GM23338 (cell line): ENCODE results near the gene SLC25A13. TPM values are rescaled to one million over a fixed set of nuclear protein-coding genes. Genes with fewer than 3 reads are reported as not detected.

ENCODE experiments used
- ATAC-seq: fragments of 200-7000 bp; cut with Tn5 transposase; 3 replicates; pipeline ENCODE4 v1.9.1; 2020
- DNase-seq: peaks from one replicate; pipeline ENCODE4 v3.0.0-alpha.2; 2015; ENCODE audit warnings: low spot score
- H2AFZ ChIP-seq: fragments of 200-600 bp; sonication (generic); 2 replicates; pipeline ENCODE4 v1.8.0; 2016; ENCODE audit warnings: antibody characterized with exemption, mild to moderate bottlenecking, moderate library complexity
- H3F3A ChIP-seq: fragments of 200-600 bp; sonication (generic); replicated peaks from 2 replicates; pipeline ENCODE4 v1.8.0; 2017; ENCODE audit warnings: antibody characterized with exemption, mixed run types, low read depth
- H3K27ac ChIP-seq: fragments of 200-600 bp; sonication (generic); 2 replicates; pipeline ENCODE4 v1.6.1; 2016; ENCODE audit warnings: low read depth
- H3K27me3 ChIP-seq: fragments of 200-600 bp; sonication (generic); 2 replicates; pipeline ENCODE4 v1.8.0; 2016; ENCODE audit warnings: mild to moderate bottlenecking, mixed run types, moderate library complexity; ENCODE audit not compliant: insufficient read depth
- H3K36me3 ChIP-seq: fragments of 200-600 bp; sonication (generic); 2 replicates; pipeline ENCODE4 v1.8.0; 2016; ENCODE audit warnings: mild to moderate bottlenecking; ENCODE audit not compliant: insufficient read depth
- H3K4me1 ChIP-seq: fragments of 200-600 bp; sonication (generic); 2 replicates; pipeline ENCODE4 v1.8.0; 2016; ENCODE audit warnings: mild to moderate bottlenecking, moderate library complexity; ENCODE audit not compliant: insufficient read depth
- H3K4me2 ChIP-seq: fragments of 200-600 bp; sonication (generic); 2 replicates; pipeline ENCODE4 v1.7.1; 2017; ENCODE audit warnings: mixed run types
- H3K4me3 ChIP-seq: fragments of 200-600 bp; sonication (generic); 2 replicates; pipeline ENCODE4 v1.6.1; 2016; ENCODE audit warnings: mixed run types
- H3K79me2 ChIP-seq: fragments of 200-600 bp; sonication (generic); replicated peaks from 2 replicates; pipeline ENCODE4 v1.8.0; 2017; ENCODE audit warnings: mild to moderate bottlenecking; ENCODE audit not compliant: insufficient read depth
- H3K9me2 ChIP-seq: fragments of 200-600 bp; sonication (generic); 2 replicates; pipeline ENCODE4 v1.8.0; 2017; ENCODE audit not compliant: insufficient read depth
- H4K20me1 ChIP-seq: fragments of 200-600 bp; sonication (generic); replicated peaks from 2 replicates; pipeline ENCODE4 v1.8.0; 2017; ENCODE audit warnings: mild to moderate bottlenecking; ENCODE audit not compliant: insufficient read depth
- H3K27ac Mint-ChIP-seq: 2 replicates; pipeline ENCODE4 v1.8.0; 2020; ENCODE audit warnings: inconsistent platforms, mild to moderate bottlenecking, moderate library complexity, mixed read lengths
- H3K27me3 Mint-ChIP-seq: 3 replicates; pipeline ENCODE4 v1.8.0; 2022; ENCODE audit warnings: low read depth, mild to moderate bottlenecking, moderate library complexity, mixed read lengths, inconsistent platforms; ENCODE audit not compliant: insufficient read depth, poor library complexity
- H3K36me3 Mint-ChIP-seq: 3 replicates; pipeline ENCODE4 v1.8.0; 2021; ENCODE audit warnings: low read depth, mild to moderate bottlenecking, inconsistent platforms, moderate library complexity, mixed read lengths
- H3K4me1 Mint-ChIP-seq: 3 replicates; pipeline ENCODE4 v1.8.0; 2020; ENCODE audit warnings: mild to moderate bottlenecking, inconsistent platforms, mixed read lengths
- H3K4me3 Mint-ChIP-seq: 3 replicates; pipeline ENCODE4 v1.8.0; 2021; ENCODE audit warnings: moderate library complexity, mild to moderate bottlenecking, inconsistent platforms, mixed read lengths
- H3K9me3 Mint-ChIP-seq: 3 replicates; pipeline ENCODE4 v1.8.0; 2020; ENCODE audit warnings: moderate library complexity, mild to moderate bottlenecking, inconsistent platforms, mixed read lengths
- CREB1 ChIP-seq: fragments of 250-450 bp; sonication (Bioruptor Pico); IDR thresholded peaks from 2 replicates; pipeline ENCODE4 v1.5.0; 2020; ENCODE audit warnings: low read depth, mild to moderate bottlenecking, moderate library complexity
- CTCF ChIP-seq, 2 experiments: fragments of 200-600 bp in 1 of 2; sonication (generic) in 1 of 2; conservative IDR thresholded peaks; 2 replicates each; pipeline versions ENCODE4 v1.5.1 to v1.6.1; 2016 to 2017; ENCODE audit warnings: antibody characterized with exemption in 2 of 2, low read depth in 2 of 2, mild to moderate bottlenecking in 2 of 2, moderate library complexity in 1 of 2
- ETS1 ChIP-seq: IDR thresholded peaks from 2 replicates; pipeline ENCODE4 v1.6.1; 2016; ENCODE audit warnings: antibody characterized with exemption
- EZH2 ChIP-seq: fragments of 200-600 bp; sonication (generic); IDR thresholded peaks from one replicate; pipeline ENCODE4 v1.8.0; 2017; ENCODE audit warnings: antibody characterized with exemption, mild to moderate bottlenecking, low read depth; ENCODE audit not compliant: unreplicated experiment
- JUNB ChIP-seq: IDR thresholded peaks from one replicate; pipeline ENCODE4 v1.6.1; 2016; ENCODE audit warnings: antibody characterized with exemption; ENCODE audit not compliant: unreplicated experiment
- NANOG ChIP-seq: IDR thresholded peaks from 2 replicates; pipeline ENCODE4 v1.6.1; 2016; ENCODE audit warnings: antibody characterized with exemption, borderline replicate concordance
- REST ChIP-seq: IDR thresholded peaks from one replicate; pipeline ENCODE4 v1.6.1; 2018; ENCODE audit warnings: antibody characterized with exemption; ENCODE audit not compliant: unreplicated experiment
- ZNF114 ChIP-seq: fragments of 250-450 bp; sonication (Bioruptor Pico); IDR thresholded peaks from 2 replicates; pipeline ENCODE4 v1.5.0; 2020; ENCODE audit warnings: mild to moderate bottlenecking, moderate library complexity
- ZNF331 ChIP-seq: fragments of 250-450 bp; sonication (Bioruptor Pico); IDR thresholded peaks from 2 replicates; pipeline ENCODE4 v1.5.0; 2020; ENCODE audit warnings: low read depth, mild to moderate bottlenecking, moderate library complexity
- ZNF462 ChIP-seq: fragments of 250-450 bp; sonication (Bioruptor Pico); IDR thresholded peaks from 2 replicates; pipeline ENCODE4 v1.5.0; 2020; ENCODE audit warnings: mild to moderate bottlenecking, moderate library complexity
- polyA plus RNA-seq: library from polyadenylated mRNA; unstranded; fragments of >200 nt; fragmentation: Nextera tagmentation; extraction: Ambion mirVana; gene quantifications from 2 replicates; pipeline ENCODE4 v1.2.1, GENCODE V29; 2016
- total RNA-seq: library from RNA; depleted of rRNA; stranded (reverse); fragments of >200 nt; shearing (Covaris generic); gene quantifications from 2 replicates; pipeline ENCODE4 v1.2.3, GENCODE V29; 2014

Gene SLC25A13
- total and polyA plus RNA-seq, 2 experiments from 2014 or later = 51.1 to 84.6 TPM

- Histone ChIP-seq H3K4me1 (no peaks in the 10 kb centered on the region; the same call in 1 of the 2 replicates), H3K9me2 (no peaks in the 10 kb centered on the region), H2AFZ (no peak overlapping the region), H3K36me3 (no peaks in the 10 kb centered on the region), H3F3A (no peaks in the 10 kb centered on the region), H3K27ac (no peak overlapping the region), H3K79me2 (no peaks in the 10 kb centered on the region), H3K27me3 (no peaks in the 10 kb centered on the region), H3K4me3 (no peak overlapping the region), H3K4me2 (no peak overlapping the region), H4K20me1 (0 out of 2 replicates have a peak, but pooled peaks cover 3% of the 10 kb centered on the region)
- peaks cover 17% of the 10 kb centered on the region for H3K4me1 Mint-ChIP-seq
- ATAC-seq = no peak
- no peak for DNase-seq
- TF ChIP-seq ZNF331 (CRISPR knock-in tag) (no peak), CTCF (conservative IDR thresholded peaks at IDR 0.05; ENCODE audit: low read depth in 2 of 2) (no peak), ZNF462 (CRISPR knock-in tag) (no peak), NANOG (no peak), REST (no peak), JUNB (no peak), EZH2 (no peak), ZNF114 (no peak), CREB1 (CRISPR knock-in tag) (no peak), ETS1 (no peak)
- H3K27ac Mint-ChIP-seq = no peak overlapping the region
- H3K36me3 Mint-ChIP-seq = peaks cover 11% of the 10 kb centered on the region
- peaks cover 5% of the 10 kb centered on the region; the same call in 1 of the 3 replicates for H3K9me3 Mint-ChIP-seq
- H3K4me3 Mint-ChIP-seq = no peak overlapping the region
- peaks cover 5% of the 10 kb centered on the region for H3K27me3 Mint-ChIP-seq
These were observed 205.7 kb downstream of the SLC25A13 start for GRCh38 chr7:96116173-96116572.
